Esophagus squamous epithelium (tissue), 4 donors: ENCODE data around the gene CEP350.

Source experiments
- POLR2A ChIP-seq, 4 donors: fragments of 450-650 bp; IDR thresholded peaks; one replicate each; pipeline ENCODE4 v1.6.1; 2017; ENCODE audit warnings: antibody characterized with exemption in 4 of 4, mild to moderate bottlenecking in 4 of 4, moderate library complexity in 3 of 4
- TF ChIP-seq, protein P1 (sequence below), 6 experiments: fragments of 450-650 bp in 4 of 6; fragments of 200-600 bp in 2 of 6; sonication (generic) in 2 of 6; IDR thresholded peaks; one replicate each; pipeline ENCODE4 v1.5.1; 2016 to 2019; ENCODE audit warnings: antibody characterized with exemption in 6 of 6, mild to moderate bottlenecking in 4 of 6, moderate library complexity in 4 of 6

DNA sequence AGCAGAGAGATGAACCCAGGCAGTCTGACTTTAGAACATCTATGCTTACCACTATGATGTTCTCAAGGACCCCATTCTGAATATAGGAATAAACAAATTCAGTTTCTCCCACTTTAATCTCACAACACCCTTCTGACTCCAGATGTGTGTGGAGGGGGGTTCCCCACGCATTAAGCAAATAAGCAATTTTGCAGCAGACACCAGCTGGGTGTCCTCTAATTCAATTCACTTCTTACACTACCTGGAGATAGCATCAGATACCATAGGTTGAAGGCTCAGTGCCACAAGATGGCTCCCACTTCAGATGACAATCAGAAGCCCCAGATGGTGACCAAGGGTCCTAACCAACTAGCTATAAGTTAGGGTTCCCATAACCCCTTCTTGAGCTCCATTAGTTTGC is 30.3 kb upstream of the CEP350 start:
- TF ChIP-seq, protein P1, sequence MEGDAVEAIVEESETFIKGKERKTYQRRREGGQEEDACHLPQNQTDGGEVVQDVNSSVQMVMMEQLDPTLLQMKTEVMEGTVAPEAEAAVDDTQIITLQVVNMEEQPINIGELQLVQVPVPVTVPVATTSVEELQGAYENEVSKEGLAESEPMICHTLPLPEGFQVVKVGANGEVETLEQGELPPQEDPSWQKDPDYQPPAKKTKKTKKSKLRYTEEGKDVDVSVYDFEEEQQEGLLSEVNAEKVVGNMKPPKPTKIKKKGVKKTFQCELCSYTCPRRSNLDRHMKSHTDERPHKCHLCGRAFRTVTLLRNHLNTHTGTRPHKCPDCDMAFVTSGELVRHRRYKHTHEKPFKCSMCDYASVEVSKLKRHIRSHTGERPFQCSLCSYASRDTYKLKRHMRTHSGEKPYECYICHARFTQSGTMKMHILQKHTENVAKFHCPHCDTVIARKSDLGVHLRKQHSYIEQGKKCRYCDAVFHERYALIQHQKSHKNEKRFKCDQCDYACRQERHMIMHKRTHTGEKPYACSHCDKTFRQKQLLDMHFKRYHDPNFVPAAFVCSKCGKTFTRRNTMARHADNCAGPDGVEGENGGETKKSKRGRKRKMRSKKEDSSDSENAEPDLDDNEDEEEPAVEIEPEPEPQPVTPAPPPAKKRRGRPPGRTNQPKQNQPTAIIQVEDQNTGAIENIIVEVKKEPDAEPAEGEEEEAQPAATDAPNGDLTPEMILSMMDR (IDR thresholded peaks at IDR 0.05) = no peak
- TF ChIP-seq POLR2A (IDR thresholded peaks at IDR 0.05) = no peak
